ENCODE results near the gene KANK2. TPM values are rescaled to one million over a fixed set of nuclear protein-coding genes. Genes with fewer than 3 reads are reported as not detected.

KANK2 gene
- total and polyA plus RNA-seq, 2 of the 13 experiments (the other 11 are each of a cell fraction or from before 2014, with no cell fraction given): 5.7 to 12.9 TPM

GRCh38 chr19:11236324-11237301, 39.3 kb upstream of the KANK2 start (continued):
- TF ChIP-seq RERE (CRISPR knock-in tag; IDR thresholded peaks at IDR 0.05; ENCODE audit: low read depth) (no peak; the same call in 1 of the 2 replicates), NFE2 (CRISPR knock-in tag; IDR thresholded peaks at IDR 0.05) (0 out of 2 replicates have a peak, but pooled peaks have one; percentile 14), CHD4 (IDR thresholded peaks at IDR 0.05; ENCODE audit: borderline replicate concordance, low read length) (no peak), PREB (CRISPR knock-in tag; IDR thresholded peaks at IDR 0.05) (no peak), TMF1 (CRISPR knock-in tag; IDR thresholded peaks at IDR 0.05; ENCODE audit: low read depth) (no peak; the same call in none of the 2 replicates), NFE2L1 (CRISPR knock-in tag; IDR thresholded peaks at IDR 0.05; ENCODE audit: borderline replicate concordance) (no peak; the same call in 1 of the 2 replicates), MXD4 (CRISPR knock-in tag; IDR thresholded peaks at IDR 0.05) (peak; percentile 72), NFIB (CRISPR knock-in tag; IDR thresholded peaks at IDR 0.05; ENCODE audit: borderline replicate concordance) (no peak), DRAP1 (CRISPR knock-in tag; IDR thresholded peaks at IDR 0.05) (peak; percentile 83), HMG20B (CRISPR knock-in tag; conservative IDR thresholded peaks at IDR 0.05) (no peak; the same call in 1 of the 2 replicates), ZBTB49 (CRISPR knock-in tag; IDR thresholded peaks at IDR 0.05; ENCODE audit: borderline replicate concordance) (no peak), PRDM15 (CRISPR knock-in tag; IDR thresholded peaks at IDR 0.05) (no peak), STAG1 (CRISPR knock-in tag; IDR thresholded peaks at IDR 0.05) (no peak; the same call in 1 of the 2 replicates), SMARCE1 (IDR thresholded peaks at IDR 0.05; ENCODE audit: borderline replicate concordance) (no peak)

Data from HepG2 (cell line).